Fibroblast of upper back skin (primary cell): ENCODE measurements around the gene ISL1.

Experiments
- DNase-seq: peaks from one replicate; pipeline ENCODE4 v3.0.0-alpha.2; 2013

The ISL1 gene

DNA sequence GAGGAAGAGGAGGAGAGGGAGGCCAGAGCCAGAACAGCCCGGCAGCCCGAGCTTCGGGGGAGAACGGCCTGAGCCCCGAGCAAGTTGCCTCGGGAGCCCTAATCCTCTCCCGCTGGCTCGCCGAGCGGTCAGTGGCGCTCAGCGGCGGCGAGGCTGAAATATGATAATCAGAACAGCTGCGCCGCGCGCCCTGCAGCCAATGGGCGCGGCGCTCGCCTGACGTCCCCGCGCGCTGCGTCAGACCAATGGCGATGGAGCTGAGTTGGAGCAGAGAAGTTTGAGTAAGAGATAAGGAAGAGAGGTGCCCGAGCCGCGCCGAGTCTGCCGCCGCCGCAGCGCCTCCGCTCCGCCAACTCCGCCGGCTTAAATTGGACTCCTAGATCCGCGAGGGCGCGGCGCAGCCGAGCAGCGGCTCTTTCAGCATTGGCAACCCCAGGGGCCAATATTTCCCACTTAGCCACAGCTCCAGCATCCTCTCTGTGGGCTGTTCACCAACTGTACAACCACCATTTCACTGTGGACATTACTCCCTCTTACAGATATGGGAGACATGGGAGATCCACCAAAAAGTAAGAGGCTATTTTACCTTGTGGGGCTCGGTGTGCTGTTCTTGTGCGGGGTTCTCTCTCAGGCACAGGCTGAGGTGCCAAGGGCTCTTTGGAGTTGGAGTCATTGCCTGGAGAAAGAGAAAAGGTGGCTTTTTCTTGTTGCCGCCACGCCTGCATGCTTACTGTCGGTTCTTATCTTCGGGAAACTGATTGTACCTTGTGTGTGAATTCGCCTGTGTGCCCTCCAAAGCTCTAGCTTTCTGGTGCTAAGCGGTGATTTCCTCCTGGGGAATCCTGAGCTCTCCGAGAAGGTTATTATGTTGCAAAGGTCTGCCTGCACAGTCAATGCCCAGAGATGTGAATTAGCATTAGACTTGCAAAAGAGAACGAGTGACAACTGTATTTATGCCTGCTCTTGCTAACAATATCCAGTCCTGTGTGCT, at the start of gene ISL1:
ISL1 (plus strand) TSS at position 318 of the 991 bp plus-strand sequence; CDS start at position 542, 224 bp downstream.
- DNase-seq = peak; percentile 64

GRCh38 chr5:51336878-51337277, 46.4 kb upstream of the ISL1 start:
- no peak for DNase-seq

- peak; percentile 3 for DNase-seq
Observed at GRCh38 chr5:51345106-51345505, 38.1 kb upstream of the ISL1 start.

DNA sequence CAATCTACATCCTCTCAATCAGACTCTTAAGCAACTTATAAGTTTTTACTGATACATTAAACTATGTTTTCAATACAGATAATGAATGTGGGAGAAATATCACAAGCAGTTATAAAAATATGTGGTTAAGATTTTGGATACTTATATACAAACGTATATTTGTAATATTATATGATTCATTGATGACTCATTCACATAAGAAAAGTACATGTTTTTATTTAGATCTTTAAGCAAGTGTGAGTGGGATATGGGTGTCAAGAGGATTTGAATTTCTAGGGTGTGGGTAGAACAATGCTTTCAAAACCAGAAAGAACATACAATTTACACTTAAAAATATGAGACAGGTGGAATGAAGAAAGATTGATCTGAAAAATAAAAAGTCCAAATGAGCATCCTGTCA, 36.1 kb upstream of the ISL1 start:
- DNase-seq = no peak

DNA sequence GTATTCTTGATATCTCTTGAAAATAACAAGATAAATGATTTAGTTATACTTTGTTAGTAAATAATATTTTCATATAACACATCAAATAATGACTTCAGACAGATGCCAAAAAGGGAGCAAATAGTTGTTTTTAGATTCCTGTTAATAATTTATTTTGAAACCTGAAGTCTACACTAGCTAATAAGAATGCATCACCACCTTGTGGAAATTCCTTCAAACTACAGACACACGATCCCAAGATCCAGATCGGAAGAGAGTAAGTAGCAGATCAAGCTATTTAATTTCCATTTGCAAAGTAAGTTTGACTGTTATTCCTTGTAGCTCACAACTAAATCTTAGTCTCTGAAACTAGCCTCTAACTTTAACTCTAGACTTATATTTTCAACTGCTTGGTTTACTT, 35.5 kb upstream of the ISL1 start:
- no peak for DNase-seq

DNA sequence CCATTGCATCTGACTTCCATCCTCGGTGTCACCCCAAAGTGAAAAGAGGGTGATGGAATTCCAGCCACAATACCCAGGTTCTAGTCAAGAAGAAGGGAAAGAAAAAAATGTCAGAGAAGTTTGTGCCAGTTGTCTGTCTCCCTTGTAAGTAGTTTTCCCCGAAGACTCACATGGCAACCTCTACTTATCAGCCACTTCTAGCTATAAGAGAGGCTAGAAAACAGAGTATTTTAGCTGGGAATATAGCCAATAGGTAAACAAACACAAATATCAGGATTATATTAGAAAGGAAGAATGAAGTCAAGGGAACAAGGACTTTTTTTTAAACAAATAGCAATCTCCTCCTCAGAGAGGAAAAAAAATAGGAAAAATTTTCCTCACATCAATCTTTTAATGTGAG, 12.2 kb upstream of the ISL1 start:
- DNase-seq = no peak

DNA sequence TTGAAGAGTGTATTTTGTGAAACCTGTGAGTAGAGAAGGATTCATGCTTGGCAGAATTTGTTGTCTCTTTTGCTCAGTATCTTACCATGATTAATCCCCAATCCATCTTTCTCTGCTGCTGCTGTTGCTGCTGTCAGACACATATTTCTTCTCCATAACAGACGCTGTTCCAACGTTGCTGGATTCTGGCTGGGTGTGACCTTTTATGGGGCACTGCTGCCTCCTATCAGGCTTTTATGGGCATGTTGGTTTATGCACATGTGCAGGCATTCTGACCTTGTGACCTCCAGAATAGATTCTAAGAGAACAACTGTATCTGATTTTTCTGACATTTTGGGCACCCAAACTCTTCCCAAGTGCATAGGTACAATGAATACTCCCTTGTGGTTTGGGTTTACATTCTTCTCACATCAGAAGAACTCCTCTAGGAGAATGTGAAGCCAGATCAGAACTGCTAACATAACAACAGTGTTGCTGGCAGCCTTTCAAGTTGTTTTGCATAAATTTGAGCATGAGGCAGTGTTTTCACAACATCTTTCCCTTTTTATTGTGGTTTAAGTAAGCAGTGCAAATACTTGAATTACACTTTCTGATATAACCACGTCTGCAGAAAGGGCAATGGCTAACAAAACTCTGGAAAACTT, 9.2 kb upstream of the ISL1 start:
- DNase-seq = no peak

DNA sequence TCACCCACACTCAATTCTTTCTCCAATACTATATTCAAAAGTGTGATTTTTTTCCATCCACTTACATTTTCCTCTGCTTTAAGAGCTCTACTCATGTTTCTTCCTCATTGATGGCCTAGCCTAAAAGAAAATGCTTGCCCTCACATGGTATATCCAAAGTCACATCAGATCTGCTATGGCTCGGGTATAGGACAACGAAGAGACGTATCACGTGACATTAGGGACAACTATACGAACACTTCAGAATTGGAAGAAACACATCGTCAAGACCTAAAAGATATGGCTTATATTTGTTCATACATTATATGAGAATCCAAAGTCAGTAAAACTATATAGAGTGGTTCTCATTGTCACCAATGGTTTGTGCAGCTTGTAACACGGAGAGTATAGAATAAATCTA, 8.2 kb upstream of the ISL1 start:
- no peak for DNase-seq

DNA sequence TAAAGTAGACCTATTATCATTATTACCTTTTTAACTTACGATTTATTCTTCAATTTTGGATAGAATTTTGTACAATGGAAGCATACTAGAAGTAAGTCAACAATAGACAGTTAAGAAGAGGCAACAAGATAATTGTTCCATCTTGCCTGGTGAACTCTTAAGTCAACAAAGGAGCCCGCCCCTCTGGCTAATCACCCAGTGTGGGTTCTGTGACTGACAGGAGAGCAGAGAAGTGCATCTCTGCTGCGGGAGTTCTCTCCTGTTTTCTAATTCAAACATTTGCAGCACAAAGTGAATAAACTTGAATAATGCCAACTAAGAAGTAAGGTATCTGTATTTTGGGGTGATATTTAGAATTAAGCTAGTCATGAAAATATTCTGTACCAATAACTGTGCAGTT, 6.7 kb upstream of the ISL1 start:
- DNase-seq = no peak

DNA sequence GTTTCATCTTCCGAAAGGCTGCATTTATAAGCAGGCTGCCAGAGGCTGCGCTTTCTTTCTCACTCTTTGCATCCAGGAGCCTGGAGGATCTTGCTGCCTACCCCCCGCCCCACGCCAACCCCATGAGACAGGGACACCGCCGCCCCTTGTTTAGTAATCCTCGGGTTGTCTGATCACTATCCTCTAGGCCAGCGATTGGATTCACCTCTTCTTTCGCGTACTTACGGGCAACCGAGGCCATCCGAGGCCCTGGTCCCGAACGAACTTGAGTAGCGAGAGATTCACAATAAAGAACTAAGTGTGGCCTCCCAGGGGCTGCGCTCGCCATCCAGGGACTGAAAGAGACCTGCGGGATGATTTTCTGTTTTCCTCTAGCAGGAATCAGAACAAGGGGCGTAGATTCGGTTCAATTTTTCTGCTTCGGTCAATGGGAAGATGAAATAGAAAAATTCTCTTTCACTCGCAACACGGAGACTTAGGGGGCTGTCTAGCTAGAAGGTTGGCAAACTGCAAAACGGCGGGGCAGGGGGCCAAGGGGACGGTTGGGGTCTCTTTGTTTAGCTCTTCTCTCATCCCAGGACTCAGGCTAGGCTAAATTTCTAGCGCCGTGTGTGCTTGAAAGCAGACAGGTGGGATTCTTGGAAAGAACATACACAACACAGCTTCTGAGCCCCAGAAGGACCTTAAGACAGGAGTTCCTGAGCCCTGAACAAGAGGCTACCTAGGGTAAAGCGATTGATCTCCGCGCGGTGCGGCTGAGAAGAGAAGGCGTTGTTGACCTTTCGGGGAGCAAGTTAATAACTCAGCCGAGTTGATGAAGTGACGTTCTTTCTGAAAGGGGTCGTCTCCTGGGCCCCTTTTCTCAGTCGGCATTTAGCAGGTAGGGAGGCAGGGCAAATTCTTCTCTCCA, 5.8 kb upstream of the ISL1 start:
- DNase-seq = no peak

DNA sequence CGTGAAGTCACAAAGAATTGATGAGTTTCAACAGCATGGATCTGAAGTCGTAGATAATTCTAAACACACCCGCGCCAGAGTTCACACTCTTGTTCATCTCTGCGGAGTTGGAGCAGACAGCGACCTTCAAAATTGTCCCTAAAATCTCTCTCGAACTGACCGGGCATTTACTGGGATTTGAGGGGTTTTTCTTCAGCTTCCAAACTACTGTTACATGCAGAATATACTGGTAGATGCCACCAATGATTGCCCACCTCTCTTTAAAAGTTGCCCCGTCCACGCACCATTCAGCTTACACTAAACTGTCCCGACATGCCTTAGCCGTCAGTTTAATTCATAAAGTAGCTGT, 5.2 kb upstream of the ISL1 start:
- DNase-seq = no peak

DNA sequence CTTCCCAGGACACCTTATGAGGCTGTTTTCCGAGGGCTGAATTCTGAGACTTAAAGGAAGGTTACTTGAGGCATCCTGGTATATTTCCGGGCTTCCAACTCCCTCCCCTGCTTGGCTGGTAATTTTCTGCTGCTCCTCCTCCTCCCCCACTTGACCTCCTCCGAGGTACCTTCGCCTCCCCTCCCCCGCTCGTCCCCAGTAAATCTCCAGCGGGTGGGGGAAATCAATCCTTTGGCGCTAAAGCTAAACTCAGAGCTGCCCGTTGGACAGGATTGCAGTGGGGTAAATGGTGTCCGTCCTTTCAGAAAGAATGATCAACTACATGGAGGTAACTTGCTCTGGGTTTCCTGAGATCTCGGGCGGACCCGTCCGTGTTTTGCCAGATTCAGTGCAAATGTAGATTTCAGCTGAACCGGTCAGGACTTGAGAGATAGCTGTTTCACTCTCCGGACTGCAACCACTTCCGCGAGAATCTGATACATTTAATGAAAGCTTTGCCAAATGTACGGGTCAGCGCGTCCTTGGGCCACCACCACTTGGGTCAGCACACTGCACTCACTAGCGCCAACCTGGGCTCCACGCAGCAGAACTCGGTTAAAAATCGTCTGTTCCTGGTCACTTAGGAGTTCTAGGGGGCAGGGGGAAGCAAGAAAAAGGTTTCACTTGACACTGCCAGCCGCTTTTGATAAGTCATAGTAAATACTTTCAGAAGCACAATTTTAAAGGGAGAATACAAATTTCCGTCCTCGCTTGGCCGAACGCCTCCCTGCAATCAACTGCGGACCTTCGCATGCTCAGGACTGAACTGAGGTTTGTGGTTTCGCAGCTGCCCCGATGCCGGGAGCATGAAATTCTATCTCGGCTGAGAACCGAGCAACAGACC, 4.6 kb upstream of the ISL1 start:
- DNase-seq = peak; percentile 1

DNA sequence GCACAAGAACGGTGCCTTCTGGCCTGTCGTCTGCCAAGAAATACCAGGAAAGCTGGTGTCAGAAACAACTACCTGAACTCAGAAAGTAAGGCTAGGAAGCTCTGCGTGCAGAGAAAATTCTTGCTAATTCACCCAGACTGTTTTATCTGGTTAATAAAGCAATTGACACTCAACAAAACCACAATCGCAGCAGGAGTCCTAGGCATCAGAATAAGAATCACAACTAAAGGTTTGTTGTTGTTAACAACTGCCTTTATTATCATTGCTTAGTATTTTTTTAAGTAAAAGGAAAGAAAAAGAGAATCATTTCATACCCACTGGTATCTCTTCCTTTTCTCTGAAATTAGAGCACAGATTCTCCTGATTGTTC, 3.9 kb upstream of the ISL1 start:
- no peak for DNase-seq

GRCh38 chr5:51380603-51381207, 2.5 kb upstream of the ISL1 start:
- peak; percentile 15 for DNase-seq

GRCh38 chr5:51381761-51382474, 1.3 kb upstream of the ISL1 start:
- no peak for DNase-seq

DNA sequence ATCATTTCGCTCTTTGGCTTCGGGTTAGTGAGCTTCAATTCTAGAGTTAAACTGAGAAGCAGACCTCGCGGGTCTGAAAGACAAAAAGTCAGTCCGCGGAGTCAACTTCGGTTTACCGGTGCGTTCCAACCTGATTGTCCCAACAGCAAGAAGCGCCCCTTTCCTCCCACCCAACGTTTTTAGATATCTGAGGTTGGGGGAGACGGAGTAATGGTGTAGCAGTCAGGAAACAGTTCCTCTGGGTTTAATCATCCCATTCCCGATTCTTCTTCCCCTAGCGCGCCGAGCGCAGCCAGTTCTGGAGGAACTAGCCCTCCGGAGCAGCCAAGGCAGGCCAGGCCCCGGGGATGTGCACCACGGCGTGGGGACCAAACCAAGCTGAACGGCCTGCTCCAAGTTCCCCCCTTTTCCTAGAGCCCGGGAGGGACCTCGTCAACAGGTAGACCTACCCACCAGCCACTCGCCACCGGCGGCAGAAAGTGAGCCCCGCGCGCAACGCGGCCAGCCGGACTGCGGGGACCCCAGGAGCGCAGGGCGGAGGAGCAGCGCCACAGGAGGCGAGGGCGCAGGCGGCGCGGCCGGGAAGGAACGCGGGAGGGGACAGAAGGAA, 622 bp upstream of the ISL1 start:
- DNase-seq = peak; percentile 3

DNA sequence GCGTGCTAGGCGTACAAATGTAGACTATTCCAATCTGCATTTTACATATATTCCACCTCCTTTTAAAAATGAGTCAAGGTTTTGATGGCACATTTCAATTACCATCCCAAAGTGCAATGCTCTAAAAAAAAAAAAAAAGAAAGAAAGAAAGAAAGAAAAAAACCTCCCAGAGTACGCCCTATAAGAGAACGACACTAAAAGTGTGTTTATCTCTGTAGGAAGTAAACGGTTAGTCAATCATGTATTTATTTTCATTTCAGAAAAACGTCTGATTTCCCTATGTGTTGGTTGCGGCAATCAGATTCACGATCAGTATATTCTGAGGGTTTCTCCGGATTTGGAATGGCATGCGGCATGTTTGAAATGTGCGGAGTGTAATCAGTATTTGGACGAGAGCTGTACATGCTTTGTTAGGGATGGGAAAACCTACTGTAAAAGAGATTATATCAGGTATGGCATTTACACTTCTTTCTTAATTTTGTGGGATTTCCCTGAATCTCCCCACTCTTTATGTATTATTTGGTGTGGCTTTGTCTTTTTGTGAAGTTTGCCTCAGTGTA, 1.1 kb downstream of the ISL1 start:
- DNase-seq = no peak

DNA sequence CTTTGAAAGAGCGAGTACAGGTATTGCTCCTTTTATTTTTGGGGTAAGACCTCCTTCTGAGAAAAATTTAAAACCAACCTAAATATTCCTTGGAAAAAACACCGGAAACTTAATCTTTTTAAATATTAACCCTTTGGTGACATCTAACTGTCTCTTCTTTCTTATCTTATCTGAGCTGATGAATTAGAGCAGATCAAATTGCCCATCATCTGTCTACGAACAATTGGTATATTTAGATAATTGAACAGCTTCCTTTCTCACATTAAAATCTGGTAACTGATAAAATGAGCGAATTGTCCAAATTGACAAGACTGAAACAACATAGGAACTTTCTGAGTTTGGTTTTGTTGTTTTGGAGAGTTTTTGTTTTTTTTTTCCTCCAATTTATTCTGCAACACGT, 2.0 kb downstream of the ISL1 start:
- no peak for DNase-seq

DNA sequence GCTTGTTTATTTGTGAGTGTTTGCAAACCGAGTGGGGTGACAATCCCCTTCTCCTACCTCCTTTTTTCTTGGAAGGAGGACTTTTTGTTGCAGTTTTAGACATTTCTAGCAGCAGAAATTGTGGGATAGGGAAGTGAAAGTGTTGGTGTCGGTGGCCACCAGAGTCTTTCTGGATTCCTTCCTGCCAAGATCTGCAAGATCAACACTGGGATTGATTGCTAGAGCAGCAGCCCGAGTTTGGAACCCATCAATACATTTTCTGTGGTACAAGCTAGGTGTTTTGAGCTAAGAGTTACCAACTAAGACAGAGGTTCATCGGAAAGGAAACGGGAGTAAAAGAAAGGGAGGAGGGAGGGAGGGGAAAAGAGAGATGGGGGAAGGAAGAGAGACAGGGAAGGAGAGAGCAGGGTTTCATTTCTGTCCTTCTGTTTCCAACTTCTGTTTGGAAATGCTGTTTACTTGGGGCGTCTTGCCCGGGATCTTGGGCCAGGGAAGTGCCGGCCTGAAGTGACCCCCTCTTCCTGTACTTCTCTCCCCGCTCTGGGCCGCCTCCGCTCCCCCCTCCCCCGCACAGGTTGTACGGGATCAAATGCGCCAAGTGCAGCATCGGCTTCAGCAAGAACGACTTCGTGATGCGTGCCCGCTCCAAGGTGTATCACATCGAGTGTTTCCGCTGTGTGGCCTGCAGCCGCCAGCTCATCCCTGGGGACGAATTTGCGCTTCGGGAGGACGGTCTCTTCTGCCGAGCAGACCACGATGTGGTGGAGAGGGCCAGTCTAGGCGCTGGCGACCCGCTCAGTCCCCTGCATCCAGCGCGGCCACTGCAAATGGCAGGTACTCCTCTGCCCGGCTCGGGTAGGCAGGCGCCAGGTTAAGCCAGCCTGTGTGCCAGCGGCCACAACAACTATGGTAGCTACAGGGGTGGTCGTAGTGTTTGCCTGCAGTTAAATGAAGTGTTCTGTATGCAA, 4.0 kb downstream of the ISL1 start:
- DNase-seq = no peak
